NCI-H748 (cell line): ENCODE results near the gene PSORS1C1.

Experiments used
- DNase-seq: peaks from one replicate; lab custom pipeline; 2025; ENCODE audit not compliant: unreplicated experiment; lab: John Stamatoyannopoulos, UW

The PSORS1C1 gene

DNA sequence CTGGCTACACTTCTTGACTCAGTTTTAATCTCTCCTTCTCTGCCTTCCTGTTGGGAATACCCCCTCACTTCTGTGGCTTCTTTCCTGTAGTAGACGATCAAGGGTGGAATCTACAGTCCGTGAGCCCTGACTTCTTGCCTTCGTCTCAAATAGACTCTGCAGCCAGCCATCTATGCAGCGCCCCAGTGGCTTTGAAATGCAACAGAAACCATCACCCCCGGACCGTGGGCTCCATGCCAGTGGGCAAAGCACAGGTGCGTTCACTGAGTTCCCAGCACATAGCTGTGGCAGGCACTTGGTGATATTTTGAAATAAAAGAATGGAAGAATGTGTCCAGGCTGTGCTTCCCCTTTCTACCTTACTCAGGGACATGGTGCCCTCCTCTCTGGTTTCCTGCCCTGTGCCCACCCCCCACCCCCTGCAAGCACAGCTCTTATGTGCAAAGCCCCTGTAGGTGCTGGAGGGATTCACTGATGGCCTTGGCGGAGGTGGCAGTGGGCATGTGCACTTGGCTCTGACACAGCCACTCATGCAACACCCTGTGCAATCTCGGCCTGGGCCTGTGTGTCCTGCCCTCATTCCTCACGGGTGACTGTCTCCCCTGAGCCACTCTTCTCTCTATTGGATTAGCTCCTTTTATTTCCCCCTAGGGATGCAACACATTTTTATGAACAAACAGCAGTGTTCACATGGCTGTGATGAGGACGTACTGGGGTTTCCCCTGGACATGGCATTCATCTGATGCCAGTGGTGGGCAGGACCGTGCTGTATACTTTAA lies 11.2 kb downstream of the PSORS1C1 start:
- no peak for DNase-seq

DNA sequence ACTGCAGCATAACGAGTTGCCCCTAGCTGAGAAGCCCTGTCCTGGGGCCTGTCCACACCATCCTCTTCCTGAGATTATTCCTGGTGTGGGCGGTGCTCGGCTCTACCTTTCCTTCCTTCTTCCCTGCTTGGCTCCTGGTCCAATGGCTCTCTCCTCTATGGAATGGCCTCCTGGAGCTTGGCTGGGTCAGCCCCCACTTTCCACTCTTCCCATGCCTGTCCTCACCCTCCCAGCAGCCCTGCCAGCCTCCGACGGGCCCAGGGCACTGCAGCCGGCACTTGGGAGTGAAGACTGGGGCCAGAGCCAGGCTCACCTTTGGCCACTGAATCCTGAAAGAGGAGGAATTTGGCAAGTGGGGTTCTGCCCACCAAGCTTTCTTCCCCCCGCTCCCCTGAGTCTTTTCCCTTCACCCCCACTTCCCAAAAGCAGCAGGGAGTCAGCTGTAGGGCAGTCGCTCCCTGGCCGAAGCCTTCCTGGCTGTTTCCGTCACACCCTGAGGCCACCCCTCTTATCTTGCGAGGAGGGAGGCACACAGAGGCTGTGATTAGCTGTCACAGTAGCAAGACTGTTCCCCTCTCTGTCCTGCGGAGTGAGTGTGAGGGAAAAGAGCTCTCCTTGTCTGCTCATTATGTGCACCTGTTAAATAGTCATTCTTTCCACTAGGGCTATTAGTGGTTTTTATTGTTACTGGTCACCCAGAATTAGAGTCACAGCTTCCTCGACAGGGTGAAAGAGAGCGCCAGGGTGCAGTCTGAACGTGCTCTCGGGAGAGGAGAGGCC lies 12.0 kb downstream of the PSORS1C1 start:
- no peak for DNase-seq

DNA sequence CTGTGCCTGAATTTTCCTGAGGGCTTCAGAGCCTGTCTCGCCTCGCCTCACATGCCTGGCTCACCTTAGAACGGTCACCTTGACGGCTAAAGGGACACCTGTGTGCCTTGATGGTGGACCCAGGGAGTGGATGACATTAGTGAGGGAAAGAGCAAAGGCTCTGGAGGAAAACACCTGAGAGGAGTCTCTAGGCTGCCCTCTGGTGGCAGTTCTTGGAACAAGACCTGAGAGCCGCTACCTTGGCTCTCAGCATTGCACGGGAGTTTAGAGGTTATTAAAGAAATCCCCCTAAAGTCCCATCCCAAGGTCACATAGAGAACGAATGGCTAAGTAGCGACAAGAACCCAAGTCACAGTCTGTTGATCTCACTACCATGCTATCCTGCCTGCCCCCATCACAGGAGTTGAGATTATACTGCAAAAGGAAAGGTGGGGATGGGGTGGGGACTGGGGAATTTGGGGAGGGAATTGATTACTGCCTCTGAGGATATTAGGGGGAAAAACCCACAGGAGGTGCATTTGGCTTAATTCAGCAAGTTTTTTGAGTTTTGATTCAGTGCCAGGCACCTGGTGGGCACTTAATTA lies 13.6 kb downstream of the PSORS1C1 start:
- peak; percentile 73 for DNase-seq

DNA sequence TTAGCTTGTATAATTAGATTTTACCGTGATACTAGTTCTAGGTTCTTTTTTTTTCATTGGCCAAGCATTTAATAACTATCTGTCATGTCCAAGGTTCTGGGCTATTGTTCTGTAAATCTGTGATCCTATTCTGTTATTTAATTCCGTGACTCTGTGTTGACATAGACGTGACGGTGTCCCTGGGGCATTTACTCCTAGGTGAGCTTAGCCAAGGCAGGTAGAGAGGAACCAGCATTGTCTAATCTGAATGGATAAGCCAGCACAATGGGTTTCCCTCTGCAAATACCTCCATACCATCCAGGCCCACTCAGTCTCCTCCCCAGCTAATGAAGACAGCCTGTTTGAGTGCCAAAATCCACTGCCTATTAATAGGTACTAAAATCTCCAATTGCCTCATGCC lies 14.5 kb downstream of the PSORS1C1 start:
- peak; percentile 15 for DNase-seq

DNA sequence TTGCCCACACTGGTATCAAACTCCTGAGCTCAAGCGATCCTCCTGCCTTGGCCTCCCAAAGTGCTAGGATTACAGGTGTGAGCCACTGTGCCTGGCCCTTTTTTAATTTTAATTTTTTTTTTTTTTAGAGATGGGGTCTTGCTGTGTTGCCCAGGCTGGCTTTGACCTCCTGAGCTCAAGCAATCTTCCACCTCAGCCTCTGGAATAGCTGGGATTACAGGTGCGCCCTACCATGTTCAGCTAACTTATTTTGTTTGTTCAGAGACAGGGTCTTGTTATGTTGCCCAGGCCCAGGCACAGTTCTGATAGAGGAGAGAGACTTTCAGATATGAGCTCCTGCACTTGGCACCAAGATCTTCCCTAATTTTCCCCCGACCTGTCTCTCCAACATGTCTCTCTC lies 16.2 kb downstream of the PSORS1C1 start:
- DNase-seq, result no peak

DNA sequence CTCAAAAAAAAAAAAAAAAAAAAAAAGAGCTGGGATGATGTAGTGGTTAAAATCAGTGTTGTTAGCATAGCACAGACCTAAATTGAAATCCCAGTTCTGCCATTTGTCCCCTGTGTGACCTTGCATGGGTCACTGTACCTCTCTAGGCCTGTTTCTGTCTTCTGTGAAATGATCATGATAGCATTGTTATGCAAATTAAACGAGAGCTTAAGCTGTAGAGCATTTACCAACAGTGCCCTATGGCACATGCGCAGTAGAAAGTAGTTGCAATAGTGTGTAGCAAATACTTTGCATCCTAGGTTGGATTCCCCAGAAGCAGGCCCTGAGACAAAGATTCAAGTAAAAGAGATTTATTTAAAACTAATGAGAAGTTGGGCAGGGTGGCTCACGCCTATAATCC lies 17.0 kb downstream of the PSORS1C1 start:
- DNase-seq, result no peak

DNA sequence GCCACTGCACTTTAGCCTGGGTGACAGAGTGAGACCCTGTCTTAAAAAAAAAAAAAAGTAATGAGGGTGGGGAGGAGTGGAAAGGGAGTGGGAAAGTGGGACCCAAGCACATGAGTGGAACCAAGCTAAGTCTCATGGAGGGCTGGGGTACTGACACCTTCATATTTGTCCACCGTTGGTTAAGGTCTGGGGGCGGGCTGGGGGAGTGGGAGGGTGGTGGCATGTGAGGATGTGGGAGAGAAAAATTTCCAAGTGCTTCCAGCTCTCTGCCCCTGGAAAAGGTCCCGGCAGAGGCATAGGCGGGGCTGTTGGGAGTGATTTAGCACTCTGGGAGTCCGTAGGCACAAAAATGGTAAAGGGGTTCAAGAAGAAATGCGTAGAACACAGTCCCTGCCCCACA lies 18.2 kb downstream of the PSORS1C1 start:
- DNase-seq, result no peak

DNA sequence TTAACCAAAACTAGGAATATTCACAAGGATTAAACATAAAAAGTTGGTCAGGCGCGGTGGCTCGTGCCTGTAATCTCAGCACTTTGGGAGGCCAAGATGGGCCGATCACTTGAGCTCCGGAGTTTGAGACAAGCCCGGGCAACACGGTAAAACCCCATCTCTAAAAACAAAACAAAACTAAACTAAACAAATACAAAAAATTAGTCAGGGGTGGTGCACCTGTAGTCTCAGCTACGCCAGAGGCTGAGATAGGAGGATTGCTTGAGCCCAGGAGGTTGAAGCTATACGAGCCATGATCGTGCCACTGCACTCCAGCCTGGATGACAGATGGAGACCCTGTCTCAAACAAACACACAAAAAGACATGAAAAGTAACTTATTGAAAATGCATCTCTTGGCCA lies 21.1 kb downstream of the PSORS1C1 start:
- DNase-seq, result no peak

DNA sequence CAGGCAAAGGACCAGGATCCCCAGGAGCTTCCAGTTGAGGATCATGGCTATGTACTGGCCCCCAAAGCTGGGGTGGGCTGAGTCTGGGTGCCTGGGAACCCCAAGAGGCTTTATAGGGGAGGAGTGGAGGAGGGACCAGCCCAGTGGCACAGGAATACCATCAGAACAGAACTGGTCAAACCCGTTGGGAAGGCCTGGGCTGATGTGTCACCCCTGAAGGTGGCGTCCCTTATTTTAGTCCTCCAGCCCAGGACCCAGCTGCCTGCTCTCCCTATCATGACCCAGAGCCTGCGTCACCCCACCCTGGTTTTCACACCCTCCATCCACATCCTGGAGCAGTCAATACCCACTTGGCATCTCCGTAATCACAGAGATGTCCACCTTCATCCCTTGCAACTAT lies 24.4 kb downstream of the PSORS1C1 start, which contains the start of gene PSORS1C2:
Gene PSORS1C2, minus strand, starts transcription at position 85 of the 400 bp plus-strand sequence. Its CDS starts 40 bp downstream, at position 45.
- DNase-seq, result no peak

DNA sequence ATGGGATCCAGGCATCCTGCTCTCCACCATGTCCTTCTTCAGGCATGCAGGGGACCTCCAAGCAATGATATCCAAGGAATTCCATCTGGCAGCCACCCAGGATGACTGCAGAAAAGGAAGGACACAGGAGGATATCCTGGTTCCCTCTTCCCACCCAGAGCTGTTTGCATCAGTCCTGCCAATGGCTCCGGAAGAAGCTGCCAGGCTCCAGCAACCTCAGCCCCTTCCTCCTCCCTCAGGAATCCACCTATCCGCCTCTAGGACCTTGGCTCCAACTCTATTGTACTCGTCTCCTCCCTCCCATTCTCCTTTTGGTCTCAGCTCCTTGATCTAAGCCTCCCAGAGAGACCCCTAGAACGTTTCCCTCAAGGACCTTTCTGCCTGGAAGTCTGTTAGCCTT lies 25.0 kb downstream of the PSORS1C1 start:
- DNase-seq, result no peak

DNA sequence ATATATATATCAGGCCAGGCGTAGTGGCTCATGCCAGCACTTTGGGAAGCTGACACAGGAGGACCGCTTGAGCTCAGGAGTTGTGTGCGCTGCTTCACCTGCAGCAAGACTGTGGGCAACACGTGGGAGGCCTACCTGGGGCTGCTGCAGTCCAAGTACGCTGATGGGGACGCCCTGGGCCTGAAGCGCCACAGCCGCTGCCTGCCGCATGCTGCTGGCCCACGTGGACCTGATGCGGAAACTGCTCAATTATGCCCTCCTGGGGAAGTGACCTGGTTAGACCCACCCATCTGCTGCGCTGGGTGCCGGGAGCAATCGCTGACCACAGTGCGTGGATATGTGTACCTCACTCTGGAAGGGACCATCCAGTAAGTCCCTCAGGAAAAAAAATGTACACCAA lies 26.0 kb downstream of the PSORS1C1 start:
- DNase-seq, result no peak

DNA sequence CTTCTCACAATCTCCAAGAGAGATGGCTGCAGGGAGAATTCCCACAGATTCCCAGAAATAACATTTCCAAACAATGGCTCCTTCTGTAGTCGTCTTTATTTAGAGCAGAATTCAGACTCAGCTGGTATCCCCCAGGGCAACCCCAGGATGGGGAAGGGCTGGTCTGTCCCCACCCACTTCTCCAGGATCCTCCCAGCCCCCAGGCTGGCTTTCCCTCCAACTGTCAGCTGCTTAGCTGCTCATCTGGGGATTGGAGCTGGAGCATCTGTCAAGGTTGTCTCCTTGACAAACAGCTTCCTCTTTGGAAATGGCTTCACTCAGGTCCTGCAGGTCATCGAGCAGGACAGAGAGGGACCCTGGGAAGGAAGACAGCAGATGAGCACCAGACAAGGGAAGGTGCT lies 27.8 kb downstream of the PSORS1C1 start:
- DNase-seq, result no peak

DNA sequence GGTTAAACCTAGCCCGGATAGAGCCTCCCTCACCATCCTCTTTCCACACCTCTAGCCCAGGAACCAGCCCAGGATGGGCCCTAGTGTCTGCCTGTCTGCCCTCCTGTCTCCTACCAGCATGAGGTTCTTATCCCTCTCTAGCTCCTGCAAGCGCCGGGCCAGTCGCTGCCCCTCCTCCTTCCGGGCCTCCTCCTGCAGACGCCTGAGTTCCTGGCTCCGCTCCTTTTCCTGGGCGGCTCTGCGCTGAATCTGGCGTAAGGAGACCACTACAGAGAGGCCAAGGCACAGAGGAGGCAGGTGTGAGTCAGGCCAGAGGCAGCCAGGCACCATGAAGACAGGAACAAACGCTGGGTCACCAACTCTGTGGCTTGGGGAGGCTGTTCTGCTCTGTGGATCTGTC lies 28.5 kb downstream of the PSORS1C1 start:
- DNase-seq, result no peak

DNA sequence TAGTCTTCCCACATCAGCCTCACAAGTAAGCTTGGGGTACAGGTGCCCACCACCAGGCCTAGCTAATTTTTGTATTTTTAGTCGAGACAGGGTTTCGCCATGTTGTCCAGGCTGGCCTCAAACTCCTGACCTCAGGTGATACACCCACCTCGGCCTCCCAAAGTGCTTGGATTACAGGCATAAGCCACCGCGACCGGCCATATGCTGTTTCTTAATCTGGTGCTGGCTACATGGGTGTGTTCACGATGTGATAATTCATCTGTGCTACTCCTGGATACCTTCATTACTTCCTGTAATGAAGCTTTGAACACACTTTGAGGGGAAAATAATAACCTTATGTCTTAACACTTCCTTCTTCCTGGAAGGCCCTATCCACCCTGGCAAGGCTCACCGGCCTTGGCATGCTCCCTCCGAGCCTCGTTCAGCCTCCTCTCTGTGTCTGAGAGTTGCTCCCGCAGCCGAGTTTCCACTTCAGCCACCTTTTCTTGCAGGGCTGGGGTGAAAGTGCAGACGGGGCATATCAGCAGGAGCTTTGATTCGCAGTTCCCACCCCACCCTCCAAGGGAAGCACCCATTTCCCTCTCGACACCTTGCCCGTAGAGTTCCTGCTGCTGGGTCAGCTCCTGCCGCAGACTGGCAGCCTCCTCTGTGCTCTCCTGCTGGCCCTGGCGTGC lies 29.8 kb downstream of the PSORS1C1 start:
- no peak for DNase-seq

DNA sequence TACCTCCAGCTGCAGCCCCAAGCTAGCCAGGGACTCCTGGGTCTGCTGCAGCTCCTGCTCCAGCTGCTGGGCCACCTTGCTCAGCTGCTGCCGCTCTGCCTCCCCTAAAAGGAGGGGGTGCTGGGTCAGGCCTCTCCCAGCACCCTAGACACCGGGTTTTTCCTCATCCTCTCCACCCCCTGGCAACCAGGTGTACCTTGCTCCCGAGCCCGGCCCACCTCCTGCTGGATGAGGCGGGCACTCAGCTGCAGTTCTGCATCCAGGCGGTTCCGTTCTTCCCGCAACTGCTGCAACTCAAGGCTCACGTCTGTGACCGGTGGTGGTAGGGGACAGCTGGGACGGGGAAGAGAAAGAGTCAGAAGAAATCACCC lies 30.4 kb downstream of the PSORS1C1 start:
- DNase-seq, result no peak

DNA sequence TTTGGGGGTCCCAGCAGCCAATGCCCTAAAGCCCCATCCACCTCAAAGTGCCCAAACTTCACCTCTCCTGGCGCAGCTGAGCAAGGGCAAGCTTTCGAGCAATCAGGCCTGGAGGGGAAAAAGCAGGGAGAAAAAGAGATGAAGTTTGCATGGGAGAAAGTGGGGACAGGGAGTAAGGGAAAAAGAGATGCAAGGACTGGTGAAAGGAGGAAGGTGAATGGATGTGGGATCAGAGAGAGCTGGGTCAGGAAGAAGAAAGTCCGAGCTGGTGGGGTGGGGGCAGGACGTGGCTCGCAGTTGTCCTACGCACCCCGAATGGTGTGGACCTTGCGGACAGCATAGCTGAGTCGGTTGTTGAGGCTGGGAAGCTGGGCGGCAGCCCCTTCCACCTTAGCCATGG lies 30.8 kb downstream of the PSORS1C1 start:
- no peak for DNase-seq

DNA sequence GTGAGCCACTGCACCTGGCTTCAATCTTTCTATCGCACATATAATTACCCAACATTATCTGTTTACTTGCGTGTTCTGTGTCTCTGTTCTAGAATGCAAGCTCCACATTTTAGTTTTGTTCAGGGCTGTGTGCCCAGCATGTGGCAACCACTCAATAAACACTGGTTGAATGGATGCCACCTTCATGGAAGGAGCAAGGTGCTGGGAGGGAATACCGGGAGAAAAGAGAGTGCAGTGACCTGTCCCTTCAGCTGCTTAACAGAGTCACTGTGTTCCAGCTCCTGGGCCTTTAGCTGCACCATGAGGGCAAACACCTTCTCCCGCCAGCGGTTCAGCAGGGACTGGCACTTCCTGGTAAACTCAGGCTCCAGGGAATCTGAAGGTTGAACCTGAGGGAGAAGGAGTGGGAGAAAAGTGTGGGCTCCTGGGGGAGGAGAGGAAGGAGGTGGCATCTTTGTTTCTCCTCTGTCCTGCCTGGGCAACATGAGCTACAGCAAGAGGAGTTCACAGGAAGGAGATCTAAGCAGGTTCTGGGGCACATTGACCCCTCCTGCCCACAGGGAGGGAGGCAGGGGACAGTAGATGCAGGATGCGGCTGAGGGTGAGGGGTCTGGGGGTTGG lies 35.3 kb downstream of the PSORS1C1 start:
- DNase-seq, result peak; percentile 30

DNA sequence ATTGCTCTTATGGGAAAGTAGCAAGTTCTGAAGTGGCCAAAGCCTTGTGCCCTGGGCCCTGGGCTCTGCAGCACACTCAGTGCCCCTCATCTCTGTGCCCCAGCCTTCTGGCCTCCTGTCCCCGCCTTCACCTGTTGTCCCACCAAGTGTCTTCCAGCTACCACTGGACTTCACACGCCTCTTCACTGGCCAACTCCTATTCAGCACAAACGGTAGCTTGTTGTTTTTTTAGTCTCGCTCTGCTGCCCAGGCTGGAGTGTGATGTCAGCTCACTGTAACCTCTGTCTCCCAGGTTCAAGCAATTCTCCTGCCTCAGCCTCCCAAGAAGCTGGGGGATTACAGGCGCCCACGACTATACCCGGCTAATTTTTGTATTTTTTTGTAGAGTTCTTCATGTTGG lies 38.2 kb downstream of the PSORS1C1 start:
- no peak for DNase-seq

DNA sequence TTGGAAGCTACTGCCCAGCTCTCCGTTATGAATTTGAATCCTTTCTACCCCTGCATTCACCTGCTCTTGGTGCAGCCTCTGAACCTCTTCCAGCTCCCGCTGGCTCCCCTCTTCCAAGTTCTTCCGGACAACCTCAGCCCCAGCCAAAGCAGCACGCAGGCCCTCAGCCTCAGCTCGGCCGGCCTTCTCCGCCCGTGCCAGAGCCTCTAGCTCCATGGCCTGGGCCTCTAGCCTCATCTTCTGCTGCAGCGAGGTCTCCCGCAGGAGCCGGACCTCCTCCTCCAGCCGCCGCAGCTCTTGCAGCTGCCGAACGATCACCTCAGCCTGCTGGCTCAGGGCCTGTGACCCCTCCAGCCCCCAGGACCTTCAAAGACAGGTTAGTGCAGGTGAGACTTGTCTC lies 39.8 kb downstream of the PSORS1C1 start:
- DNase-seq, result no peak

DNA sequence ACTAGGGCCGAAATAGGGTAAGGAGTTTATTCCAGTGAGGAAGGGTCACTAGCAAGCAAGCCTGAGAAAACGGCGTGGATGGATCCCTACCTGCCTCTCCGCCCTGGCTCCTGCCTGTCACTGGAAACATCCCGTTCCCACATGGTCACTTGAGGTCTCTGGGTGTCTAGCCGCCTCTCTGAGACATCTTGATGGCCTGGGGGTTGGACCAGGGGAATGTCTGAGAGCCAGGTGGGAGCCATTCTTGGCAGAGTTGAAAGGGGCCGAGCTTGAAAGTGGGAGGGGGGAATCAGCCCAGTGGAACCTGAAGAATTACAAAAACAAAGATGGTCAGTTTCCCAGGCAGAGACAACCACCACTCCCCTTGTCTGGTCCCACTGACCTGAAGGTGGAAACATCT lies 42.0 kb downstream of the PSORS1C1 start:
- DNase-seq, result no peak

DNA sequence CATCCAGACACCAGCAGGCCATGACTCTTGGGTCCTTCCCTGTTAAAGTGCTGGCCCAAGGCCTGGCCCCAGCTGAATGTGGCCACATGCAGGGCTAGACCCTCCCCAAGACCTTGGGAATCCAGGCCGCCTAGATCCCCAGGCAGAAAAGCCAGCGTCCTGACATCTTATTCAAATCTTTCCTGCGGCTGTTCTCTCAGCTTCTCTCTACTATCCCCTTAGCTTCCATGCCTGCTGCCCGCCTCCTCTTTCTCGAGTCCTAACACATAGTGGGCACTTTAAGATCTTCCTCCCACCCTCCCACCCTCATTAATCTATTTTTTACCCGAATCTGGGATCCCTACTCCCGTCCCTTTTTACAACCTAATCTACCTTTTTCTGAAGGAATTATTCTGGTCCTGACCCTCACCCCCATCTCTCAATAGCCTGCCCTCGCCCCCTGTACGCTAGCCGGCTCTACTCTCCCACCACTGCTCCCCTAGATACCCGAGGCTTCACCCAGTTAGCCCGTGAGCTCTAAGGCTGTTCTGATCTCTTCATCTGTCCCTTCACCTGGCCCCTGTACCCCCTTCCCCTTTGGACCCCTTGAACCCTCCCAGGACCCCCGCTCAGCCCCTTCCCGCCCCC lies 43.0 kb downstream of the PSORS1C1 start, which contains the start of gene CCHCR1:
Gene CCHCR1, minus strand, starts transcription at position 290 of the 627 bp plus-strand sequence. Its CDS starts 202 bp downstream, at position 88.
- peak; percentile 49 for DNase-seq
